ENCODE results near the gene INO80B. TPM values are rescaled to one million over a fixed set of nuclear protein-coding genes. Genes with fewer than 3 reads are reported as not detected.
"Not testable (repeated sequence)": the region's sequence is repeated elsewhere in the genome, so short reads cannot be mapped to it uniquely, and the experiment has no call there.

Gene INO80B
- total and polyA plus RNA-seq, 2 donors (not counting 1 experiment from before 2014, with no cell fraction given): 6.9 to 13.0 TPM

GRCh38 chr2:74464406-74464805, 9.5 kb downstream of the INO80B start:
- Histone ChIP-seq H3K9me3 (ENCODE audit: control insufficient read depth, insufficient read depth, low read depth, low read length) (no peaks in the 10 kb centered on the region), H4K20me1 (ENCODE audit: control insufficient read depth, extremely low read depth, insufficient read depth, low read length) (no peaks in the 10 kb centered on the region), H2AFZ (ENCODE audit: low read length) (no peak overlapping the region), H3K4me3 (replicated peaks in 1 of 4; ENCODE audit: control extremely low read depth in 1 of 4, insufficient read depth in 1 of 4, low read depth in 3 of 4, low read length in 4 of 4) (peak overlapping the region; percentile 70 to 90 (median 74)), H3K27ac (ENCODE audit: insufficient read depth, low read length) (peak overlapping the region; percentile 71), H3K4me2 (ENCODE audit: extremely low read depth, insufficient read depth, low read length) (peak overlapping the region; percentile 82), H3K9ac (ENCODE audit: insufficient read depth, low read length) (peak overlapping the region; percentile 84), H3K79me2 (ENCODE audit: control insufficient read depth, insufficient read depth, low read length) (peaks cover 10% of the 10 kb centered on the region), H3K36me3 (ENCODE audit: control insufficient read depth, insufficient read depth, low read length) (peaks cover 15% of the 10 kb centered on the region), H3K27me3 (ENCODE audit: control insufficient read depth, insufficient read depth, low read length) (no peaks in the 10 kb centered on the region), H3K4me1 (ENCODE audit: control insufficient read depth, extremely low read depth, insufficient read depth, low read length) (peaks cover 4% of the 10 kb centered on the region)
- DNase-seq (ENCODE audit: low read depth in 2 of 2): no peak
- no peak for TF ChIP-seq EZH2 (IDR thresholded peaks at IDR 0.05; ENCODE audit: low read length, missing control alignments)
- no peak for TF ChIP-seq CTCF (conservative IDR thresholded peaks at IDR 0.05 in 1 of 2, IDR thresholded peaks at IDR 0.05 in 1 of 2; ENCODE audit: low read depth in 1 of 2, low read length in 2 of 2)

- not testable (repeated sequence) for H3K27ac ChIP-seq (ENCODE audit: insufficient read depth, low read length); H3K9ac ChIP-seq (ENCODE audit: insufficient read depth, low read length); H4K20me1 ChIP-seq (ENCODE audit: control insufficient read depth, extremely low read depth, insufficient read depth, low read length); H3K4me1 ChIP-seq (ENCODE audit: control insufficient read depth, extremely low read depth, insufficient read depth, low read length); H2AFZ ChIP-seq (ENCODE audit: low read length); H3K4me3 ChIP-seq (replicated peaks in 1 of 4; ENCODE audit: control extremely low read depth in 1 of 4, insufficient read depth in 1 of 4, low read depth in 3 of 4, low read length in 4 of 4); H3K4me2 ChIP-seq (ENCODE audit: extremely low read depth, insufficient read depth, low read length); H3K79me2 ChIP-seq (ENCODE audit: control insufficient read depth, insufficient read depth, low read length); DNase-seq (ENCODE audit: low read depth in 2 of 2); H3K27me3 ChIP-seq (ENCODE audit: control insufficient read depth, insufficient read depth, low read length); H3K9me3 ChIP-seq (ENCODE audit: control insufficient read depth, insufficient read depth, low read depth, low read length)
- peaks cover 10% of the 10 kb centered on the region for H3K36me3 ChIP-seq (ENCODE audit: control insufficient read depth, insufficient read depth, low read length)
Observed at GRCh38 chr2:74470742-74471141, 15.9 kb downstream of the INO80B start.

GRCh38 chr2:74471332-74472065, 16.6 kb downstream of the INO80B start:
- Histone ChIP-seq H2AFZ (ENCODE audit: low read length) (peak overlapping the region; percentile 1), H3K9me3 (ENCODE audit: control insufficient read depth, insufficient read depth, low read depth, low read length) (no peaks in the 10 kb centered on the region), H3K4me3 (replicated peaks in 1 of 4; ENCODE audit: control extremely low read depth in 1 of 4, insufficient read depth in 1 of 4, low read depth in 3 of 4, low read length in 4 of 4) (peak overlapping the region; percentile 42 to 89 (median 66)), H3K27me3 (ENCODE audit: control insufficient read depth, insufficient read depth, low read length) (no peaks in the 10 kb centered on the region), H3K27ac (ENCODE audit: insufficient read depth, low read length) (peak overlapping the region; percentile 71), H3K4me2 (ENCODE audit: extremely low read depth, insufficient read depth, low read length) (peak overlapping the region; percentile 92), H3K36me3 (ENCODE audit: control insufficient read depth, insufficient read depth, low read length) (peaks cover 10% of the 10 kb centered on the region), H4K20me1 (ENCODE audit: control insufficient read depth, extremely low read depth, insufficient read depth, low read length) (no peaks in the 10 kb centered on the region), H3K79me2 (ENCODE audit: control insufficient read depth, insufficient read depth, low read length) (no peaks in the 10 kb centered on the region), H3K4me1 (ENCODE audit: control insufficient read depth, extremely low read depth, insufficient read depth, low read length) (peaks cover 2% of the 10 kb centered on the region), H3K9ac (ENCODE audit: insufficient read depth, low read length) (peak overlapping the region; percentile 76)
- no peak for DNase-seq (ENCODE audit: low read depth in 2 of 2)
- TF ChIP-seq CTCF (conservative IDR thresholded peaks at IDR 0.05 in 1 of 2, IDR thresholded peaks at IDR 0.05 in 1 of 2; ENCODE audit: low read depth in 1 of 2, low read length in 2 of 2): no peak
- TF ChIP-seq EZH2 (IDR thresholded peaks at IDR 0.05; ENCODE audit: low read length, missing control alignments): no peak

Data from fibroblast of lung (primary cell).